Measurements from ENCODE around the gene PALD1. TPM values are rescaled to one million over a fixed set of nuclear protein-coding genes. Genes with fewer than 3 reads are reported as not detected.

The PALD1 gene
- total and polyA plus RNA-seq, 3 donors from 2014 or later, result 6.3 to 13.3 (median 8.3) TPM

DNA sequence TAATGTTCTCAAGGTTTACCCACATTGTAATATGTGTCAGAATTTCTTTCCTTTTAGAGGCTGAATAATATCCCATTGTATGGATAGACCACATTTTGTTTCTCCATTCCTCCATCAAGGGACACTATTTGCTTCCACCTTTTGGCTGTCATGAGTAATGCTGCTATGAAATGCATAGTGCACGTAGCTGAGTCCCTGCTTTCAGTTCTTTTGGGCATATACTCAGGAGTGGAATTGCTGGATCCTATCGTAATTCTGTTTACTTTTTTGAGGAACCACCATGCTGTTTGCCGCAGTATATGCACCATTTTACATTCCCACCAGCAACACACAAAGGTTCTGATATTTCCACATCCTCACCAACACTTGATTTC, 64.0 kb downstream of the PALD1 start:
- WGBS, 2 donors, result 87 to 96% methylated on average over 3 of the region's 3 CpGs
- TF ChIP-seq POLR2A (IDR thresholded peaks at IDR 0.05), result no peak
- TF ChIP-seq, protein P1, sequence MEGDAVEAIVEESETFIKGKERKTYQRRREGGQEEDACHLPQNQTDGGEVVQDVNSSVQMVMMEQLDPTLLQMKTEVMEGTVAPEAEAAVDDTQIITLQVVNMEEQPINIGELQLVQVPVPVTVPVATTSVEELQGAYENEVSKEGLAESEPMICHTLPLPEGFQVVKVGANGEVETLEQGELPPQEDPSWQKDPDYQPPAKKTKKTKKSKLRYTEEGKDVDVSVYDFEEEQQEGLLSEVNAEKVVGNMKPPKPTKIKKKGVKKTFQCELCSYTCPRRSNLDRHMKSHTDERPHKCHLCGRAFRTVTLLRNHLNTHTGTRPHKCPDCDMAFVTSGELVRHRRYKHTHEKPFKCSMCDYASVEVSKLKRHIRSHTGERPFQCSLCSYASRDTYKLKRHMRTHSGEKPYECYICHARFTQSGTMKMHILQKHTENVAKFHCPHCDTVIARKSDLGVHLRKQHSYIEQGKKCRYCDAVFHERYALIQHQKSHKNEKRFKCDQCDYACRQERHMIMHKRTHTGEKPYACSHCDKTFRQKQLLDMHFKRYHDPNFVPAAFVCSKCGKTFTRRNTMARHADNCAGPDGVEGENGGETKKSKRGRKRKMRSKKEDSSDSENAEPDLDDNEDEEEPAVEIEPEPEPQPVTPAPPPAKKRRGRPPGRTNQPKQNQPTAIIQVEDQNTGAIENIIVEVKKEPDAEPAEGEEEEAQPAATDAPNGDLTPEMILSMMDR (IDR thresholded peaks at IDR 0.05), result peak in 1 of 3 experiments; percentile 24
- Histone ChIP-seq H3K27me3 (no peaks in the 10 kb centered on the region), H3K27ac (no peak overlapping the region), H3K4me3 (no peak overlapping the region), H3K36me3 (ENCODE audit: low read depth, missing control alignments) (no peaks in the 10 kb centered on the region), H3K9me3 (no peaks in the 10 kb centered on the region), H3K4me1 (peaks cover 4% of the 10 kb centered on the region)
- intact Hi-C loops (cut with DNase I; ENCODE audit: low total_unique reads), result loop anchor here (10.0 kb wide), 2 partner anchors 78 to 342 kb away; partner anchors contain the start of gene PCBD1
- DNase-seq, result no peak

DNA sequence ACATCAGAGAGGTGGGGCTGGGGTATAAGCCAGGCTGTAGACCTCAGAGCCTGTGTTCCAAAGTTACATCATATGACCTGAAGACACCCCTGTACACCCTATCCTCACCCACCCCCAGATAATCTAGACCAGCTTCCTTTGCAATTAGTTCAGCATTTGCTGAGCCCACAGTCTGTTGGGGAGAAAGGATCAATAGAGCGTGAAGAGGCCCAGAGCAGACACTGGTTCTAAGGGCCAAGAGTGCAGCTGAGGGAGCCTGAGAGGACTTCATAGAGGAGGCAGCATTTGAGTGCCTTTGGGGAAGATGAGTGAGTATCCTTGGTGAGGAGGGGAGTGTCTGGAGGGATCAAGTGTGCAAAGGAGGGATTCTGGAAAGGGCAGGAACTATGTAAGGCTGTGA, 65.3 kb downstream of the PALD1 start:
- H3K27ac ChIP-seq, result no peak overlapping the region
- DNase-seq, result no peak
- TF ChIP-seq, protein P1 (IDR thresholded peaks at IDR 0.05), result no peak
- no peak for TF ChIP-seq POLR2A (IDR thresholded peaks at IDR 0.05)
- no peaks in the 10 kb centered on the region for H3K36me3 ChIP-seq (ENCODE audit: low read depth, missing control alignments)
- no peak overlapping the region for H3K4me3 ChIP-seq
- peaks cover 4% of the 10 kb centered on the region for H3K4me1 ChIP-seq
- intact Hi-C loops (cut with DNase I; ENCODE audit: low total_unique reads), result loop anchor here (10.0 kb wide), 2 partner anchors 79 to 341 kb away; partner anchors contain the start of gene PCBD1
- no peaks in the 10 kb centered on the region for H3K9me3 ChIP-seq
- WGBS, 2 donors, result 100% methylated on average over 1 of the region's 1 CpG
- no peaks in the 10 kb centered on the region for H3K27me3 ChIP-seq

DNA sequence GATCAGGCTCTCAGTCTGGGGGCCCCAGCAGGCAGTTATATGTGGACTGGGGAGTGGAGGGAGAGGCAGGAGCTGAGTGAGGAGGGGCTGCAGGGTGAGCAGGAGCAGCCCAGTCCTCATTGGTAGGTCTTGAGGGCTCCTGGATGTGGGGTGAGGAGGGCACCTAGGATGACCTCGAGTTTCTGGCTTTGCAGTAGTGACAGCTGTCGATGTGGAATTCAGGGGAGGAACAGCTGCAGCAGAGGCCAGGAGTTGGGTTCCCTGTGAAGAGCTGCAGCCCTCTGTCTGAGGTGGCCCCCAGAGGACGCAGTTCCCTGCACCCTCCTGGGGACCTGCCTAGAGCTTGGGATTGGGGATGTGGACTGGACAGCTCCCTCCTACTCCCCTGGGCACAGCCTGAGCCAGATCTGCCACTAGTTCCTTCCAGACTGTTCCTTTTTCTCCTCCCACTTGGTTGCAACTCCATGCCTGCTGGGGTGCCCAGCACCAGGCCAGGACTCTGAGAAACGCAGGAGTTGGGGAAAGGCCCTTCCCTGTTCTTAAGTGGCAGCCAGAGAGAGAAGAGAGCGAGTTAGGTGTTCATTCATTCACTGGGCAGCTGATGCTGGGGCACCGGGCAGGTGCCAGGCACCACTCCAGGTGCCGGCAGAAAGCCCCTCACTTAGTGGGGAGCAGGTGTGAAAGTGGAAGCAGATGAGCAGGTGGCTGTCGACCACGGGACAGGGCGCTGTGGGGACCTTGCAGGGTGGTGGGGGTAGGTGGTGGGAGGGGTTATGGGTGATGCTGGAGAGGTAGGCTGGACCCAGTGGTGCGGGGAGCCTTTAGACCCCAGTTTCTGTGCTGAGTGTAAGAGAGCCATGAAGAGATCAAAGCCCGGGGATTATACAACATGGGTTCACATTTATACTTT, 66.1 kb downstream of the PALD1 start:
- TF ChIP-seq, protein P1 (IDR thresholded peaks at IDR 0.05), result no peak
- TF ChIP-seq POLR2A (IDR thresholded peaks at IDR 0.05), result no peak
- H3K4me3 ChIP-seq, result no peak overlapping the region
- no peak overlapping the region for H3K27ac ChIP-seq
- H3K27me3 ChIP-seq, result no peaks in the 10 kb centered on the region
- H3K36me3 ChIP-seq (ENCODE audit: low read depth, missing control alignments), result no peaks in the 10 kb centered on the region
- WGBS, 2 donors, result 83 to 84% methylated on average over 12 of the region's 12 CpGs
- no peaks in the 10 kb centered on the region for H3K9me3 ChIP-seq
- DNase-seq, result no peak
- intact Hi-C loops (cut with DNase I; ENCODE audit: low total_unique reads), result loop anchor here (10.0 kb wide), 2 partner anchors 80 to 340 kb away; partner anchors contain the start of gene PCBD1
- peaks cover 4% of the 10 kb centered on the region for H3K4me1 ChIP-seq

DNA sequence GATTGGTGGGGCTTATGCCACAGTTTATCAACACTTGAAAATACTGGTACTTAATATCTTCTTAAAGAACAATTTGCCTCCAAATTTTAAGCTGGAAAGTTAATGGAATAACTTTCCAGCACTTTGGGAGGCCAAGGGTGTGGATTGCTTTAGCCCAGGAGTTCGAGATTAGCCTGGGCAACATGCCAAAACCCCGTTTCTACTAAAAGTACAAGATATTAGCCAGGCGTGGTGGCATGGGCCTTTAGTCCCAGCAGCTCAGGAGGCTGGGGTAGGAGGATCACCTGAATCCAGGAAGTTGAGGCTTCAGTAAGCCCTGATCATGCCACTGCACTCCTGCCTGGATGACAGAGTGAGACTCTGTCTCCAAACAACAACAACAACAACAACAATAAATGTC, 68.0 kb downstream of the PALD1 start:
- TF ChIP-seq, protein P1 (IDR thresholded peaks at IDR 0.05), result no peak
- TF ChIP-seq POLR2A (IDR thresholded peaks at IDR 0.05), result no peak
- peak; percentile 55 for DNase-seq
- no peak overlapping the region for H3K27ac ChIP-seq
- no peaks in the 10 kb centered on the region for H3K9me3 ChIP-seq
- intact Hi-C loops (cut with DNase I; ENCODE audit: low total_unique reads), result loop anchor here (10.0 kb wide), 2 partner anchors 82 to 338 kb away; partner anchors contain the start of gene PCBD1
- peaks cover 8% of the 10 kb centered on the region for H3K4me1 ChIP-seq
- WGBS, 2 donors, result 30 to 36% methylated on average over 3 of the region's 3 CpGs
- H3K27me3 ChIP-seq, result no peaks in the 10 kb centered on the region
- no peak overlapping the region for H3K4me3 ChIP-seq
- H3K36me3 ChIP-seq (ENCODE audit: low read depth, missing control alignments), result no peaks in the 10 kb centered on the region

Measured in testis (tissue), 3 donors.